Measurements from ENCODE around the gene SLC51A.
A peak's percentile ranks its signal among the peaks of the same experiment; 100 is the strongest.
"Not testable (repeated sequence)": the region's sequence is repeated elsewhere in the genome, so short reads cannot be mapped to it uniquely, and the experiment has no call there.

The SLC51A gene

DNA sequence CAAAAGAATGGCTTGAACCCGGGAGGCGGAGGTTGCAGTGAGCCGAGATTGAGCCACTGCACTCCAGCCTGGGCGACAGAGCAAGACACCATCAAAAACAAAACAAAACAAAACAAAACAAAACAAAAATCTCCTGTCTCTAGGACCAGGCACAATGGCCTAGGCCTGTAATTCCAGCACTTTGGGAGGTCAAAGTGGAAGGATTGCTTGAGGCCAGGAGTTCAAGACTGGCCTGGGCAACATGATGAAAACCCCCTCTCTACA lies 32.2 kb upstream of the SLC51A start:
- not testable (repeated sequence) for H3K4me3 Mint-ChIP-seq; H3K36me3 Mint-ChIP-seq; H3K27ac Mint-ChIP-seq; H3K27me3 Mint-ChIP-seq; DNase-seq; ATAC-seq (replicated peaks); H3K9me3 Mint-ChIP-seq
- H3K4me1 Mint-ChIP-seq = peaks cover 36 to 54% of the 10 kb centered on the region in 2 donors

DNA sequence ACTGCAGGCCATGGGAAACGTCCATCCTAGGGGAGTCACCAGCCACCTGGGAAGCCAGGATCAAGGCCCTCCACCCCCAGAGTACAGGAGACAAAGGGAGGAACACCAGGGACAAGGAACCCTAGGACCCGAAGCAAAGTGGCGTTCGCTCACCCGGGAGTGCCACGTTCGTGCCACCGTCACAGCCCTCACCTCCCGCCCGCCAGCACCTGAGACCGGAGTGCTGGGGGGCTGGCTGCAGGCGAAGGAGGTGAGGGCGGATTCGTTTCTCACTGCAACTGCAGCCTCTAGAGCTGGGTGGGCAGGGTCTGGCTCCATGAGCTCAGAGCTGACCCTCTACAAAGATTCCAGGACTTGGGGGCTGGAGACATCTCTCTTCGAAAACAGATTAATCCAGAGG lies 31.5 kb upstream of the SLC51A start:
- Mint-ChIP-seq H3K9me3 (no peaks in the 10 kb centered on the region), H3K4me3 (no peak overlapping the region), H3K27ac (no peak overlapping the region), H3K4me1 (peaks cover 31 to 47% of the 10 kb centered on the region in 2 donors), H3K36me3 (no peaks in the 10 kb centered on the region), H3K27me3 (no peaks in the 10 kb centered on the region)
- DNase-seq (no peak), ATAC-seq (replicated peaks) (no peak)

DNA sequence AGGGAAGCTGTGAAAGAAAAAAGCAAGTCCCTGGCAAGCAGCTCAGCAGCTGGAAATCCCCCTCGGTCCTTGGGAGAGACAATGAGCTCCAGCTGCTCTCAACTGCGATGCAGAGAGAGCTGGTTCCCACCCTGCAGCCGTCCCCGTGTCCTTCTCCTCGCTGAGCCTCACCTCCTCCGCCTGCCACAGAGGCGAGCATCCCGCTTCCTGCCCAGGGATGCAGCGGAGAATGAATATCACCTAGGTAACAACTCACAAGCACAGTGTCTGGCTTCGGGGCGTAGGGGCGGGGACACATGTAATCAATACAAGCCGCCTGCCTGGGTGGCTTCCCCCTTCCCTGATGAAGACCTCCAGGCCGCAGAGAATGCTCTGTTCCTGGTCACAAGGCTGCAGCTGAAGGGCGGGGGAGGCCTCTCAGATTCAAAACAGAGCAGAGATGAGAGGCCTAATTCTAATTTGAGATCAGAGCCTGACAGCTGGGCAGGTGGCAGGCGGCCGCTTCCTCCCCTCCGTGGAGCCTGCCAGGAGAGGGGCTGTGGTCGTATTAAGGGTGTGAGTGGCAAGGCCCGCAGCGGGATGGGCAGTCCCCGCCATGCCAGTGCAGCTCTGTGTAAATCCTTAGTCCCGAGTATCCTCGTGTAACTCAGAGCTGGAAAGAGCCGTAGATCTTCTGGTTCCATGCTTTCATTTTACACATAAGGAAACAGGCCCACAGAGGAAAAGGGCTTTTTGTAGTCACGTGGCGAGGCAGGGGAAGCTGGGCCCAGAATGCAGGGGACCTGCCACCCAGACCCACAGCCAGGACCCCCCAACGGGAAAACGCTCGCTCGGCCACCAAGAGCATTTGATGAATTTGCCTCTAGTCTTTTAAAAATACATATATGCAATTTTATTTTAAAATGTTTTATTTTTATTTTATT lies 29.4 kb upstream of the SLC51A start:
- H3K4me1 Mint-ChIP-seq = peaks cover 36 to 46% of the 10 kb centered on the region in 2 donors
- no peak for DNase-seq
- peak; percentile 56 to 65 for ATAC-seq (replicated peaks)
- no peaks in the 10 kb centered on the region for H3K27me3 Mint-ChIP-seq
- peak overlapping the region; percentile 60 to 65 for H3K4me3 Mint-ChIP-seq
- peak overlapping the region; percentile 94 for H3K27ac Mint-ChIP-seq
- H3K36me3 Mint-ChIP-seq = no peaks in the 10 kb centered on the region
- no peaks in the 10 kb centered on the region for H3K9me3 Mint-ChIP-seq

DNA sequence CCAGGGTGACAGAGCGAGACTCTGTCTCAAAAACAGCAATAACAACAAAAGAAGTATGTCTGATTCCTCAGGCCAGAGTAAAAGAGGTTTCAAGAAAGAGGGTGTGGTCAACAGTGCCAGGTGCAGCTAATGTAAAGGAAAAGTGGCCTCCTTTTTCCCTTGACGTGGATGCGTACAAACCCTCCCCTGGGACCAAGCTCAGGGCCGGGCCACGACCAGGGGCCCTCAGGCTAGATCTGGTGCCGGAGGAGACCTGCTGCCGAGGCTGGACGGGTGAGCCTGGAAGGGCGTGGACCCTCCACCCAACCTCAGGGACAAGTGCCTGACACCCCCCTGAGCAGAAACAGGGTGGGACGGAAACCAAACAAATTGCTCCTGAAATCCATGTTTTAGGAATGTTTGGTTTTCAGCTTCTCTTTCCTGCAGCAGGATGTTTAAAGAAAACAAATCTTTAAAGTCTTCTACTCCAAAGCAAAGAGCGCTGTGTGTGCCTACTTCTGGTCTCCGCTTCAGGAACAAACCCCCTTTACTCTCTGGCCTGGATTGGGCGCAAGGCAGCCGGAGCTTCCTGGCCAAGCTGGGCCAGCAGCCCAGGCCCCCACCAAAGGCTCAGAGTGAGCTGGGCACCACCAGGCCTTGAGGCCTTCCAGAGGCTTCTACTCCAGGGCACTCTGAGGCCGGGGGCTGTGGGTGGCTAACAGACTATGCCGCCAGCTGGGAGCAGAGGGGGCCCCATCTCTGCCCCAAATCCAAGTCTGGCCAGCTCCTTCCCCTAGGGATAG lies 26.6 kb upstream of the SLC51A start:
- Mint-ChIP-seq H3K9me3 (no peaks in the 10 kb centered on the region), H3K4me1 (peaks cover 40 to 54% of the 10 kb centered on the region in 2 donors), H3K4me3 (no peak overlapping the region), H3K36me3 (no peaks in the 10 kb centered on the region), H3K27me3 (no peaks in the 10 kb centered on the region), H3K27ac (peak overlapping the region; percentile 25)
- DNase-seq (no peak), ATAC-seq (replicated peaks) (no peak)

DNA sequence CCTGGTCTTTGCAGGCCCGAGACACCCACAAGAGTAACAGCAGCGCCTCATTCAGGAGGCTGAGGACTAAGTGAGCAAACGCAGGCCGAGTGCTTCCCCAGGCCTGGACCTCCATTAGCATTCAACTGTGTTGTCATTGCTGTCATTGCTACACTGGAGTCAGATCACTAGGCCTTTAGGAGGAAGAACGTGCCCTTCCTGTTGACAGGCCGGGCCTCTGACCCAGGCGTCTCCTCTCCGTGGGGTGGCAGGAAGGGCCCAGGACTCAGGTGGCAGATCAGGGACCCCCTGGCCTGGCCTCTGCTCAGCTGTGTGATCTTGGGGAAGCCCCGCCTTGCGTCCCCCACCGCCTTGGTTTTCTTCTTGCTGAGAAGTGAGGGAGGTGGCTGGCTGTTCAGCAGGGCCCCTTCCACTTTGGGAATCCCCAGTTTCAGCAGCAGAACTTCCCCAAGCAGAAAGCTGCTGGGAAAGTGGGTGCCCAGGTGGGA lies 24.3 kb upstream of the SLC51A start:
- Mint-ChIP-seq H3K27ac (peak overlapping the region; percentile 98), H3K4me1 (peaks cover 41 to 60% of the 10 kb centered on the region in 2 donors), H3K9me3 (no peaks in the 10 kb centered on the region), H3K4me3 (peak overlapping the region; percentile 65 to 75), H3K27me3 (no peaks in the 10 kb centered on the region), H3K36me3 (no peaks in the 10 kb centered on the region)
- peak; percentile 70 to 72 for ATAC-seq (replicated peaks)
- peak; percentile 82 for DNase-seq

DNA sequence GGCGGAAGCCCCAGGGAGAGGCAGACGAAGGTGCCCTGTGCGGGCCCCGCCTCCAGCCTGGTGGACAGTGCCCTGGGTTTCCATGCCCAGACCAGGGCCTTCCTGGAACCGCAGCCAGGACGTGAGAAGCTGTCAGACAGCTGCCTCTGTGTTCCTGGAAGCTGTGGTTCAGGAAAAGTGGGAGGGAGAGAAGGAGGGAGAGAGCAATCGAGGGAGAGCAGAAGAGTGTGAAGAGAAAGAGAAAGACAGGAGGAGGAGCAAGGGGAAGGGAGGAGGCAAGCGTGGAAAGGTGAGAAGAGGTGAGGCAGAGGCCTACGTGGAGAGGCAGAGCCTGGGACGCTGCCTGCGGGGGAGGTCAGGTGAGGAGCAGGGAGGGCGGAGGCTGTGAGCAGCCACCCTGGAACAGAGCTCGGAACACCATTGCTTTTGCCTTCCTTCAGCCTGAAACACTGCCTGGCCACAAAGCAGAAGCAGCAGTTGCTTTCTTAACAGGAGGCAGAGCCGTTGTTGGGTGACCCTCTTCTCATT lies 23.7 kb upstream of the SLC51A start:
- DNase-seq = peak; percentile 38
- Mint-ChIP-seq H3K4me3 (peak overlapping the region; percentile 65 to 75), H3K27me3 (no peaks in the 10 kb centered on the region), H3K36me3 (no peaks in the 10 kb centered on the region), H3K4me1 (peaks cover 39 to 58% of the 10 kb centered on the region in 2 donors), H3K9me3 (no peaks in the 10 kb centered on the region), H3K27ac (peak overlapping the region; percentile 98)
- ATAC-seq (replicated peaks) = peak; percentile 35 to 45

DNA sequence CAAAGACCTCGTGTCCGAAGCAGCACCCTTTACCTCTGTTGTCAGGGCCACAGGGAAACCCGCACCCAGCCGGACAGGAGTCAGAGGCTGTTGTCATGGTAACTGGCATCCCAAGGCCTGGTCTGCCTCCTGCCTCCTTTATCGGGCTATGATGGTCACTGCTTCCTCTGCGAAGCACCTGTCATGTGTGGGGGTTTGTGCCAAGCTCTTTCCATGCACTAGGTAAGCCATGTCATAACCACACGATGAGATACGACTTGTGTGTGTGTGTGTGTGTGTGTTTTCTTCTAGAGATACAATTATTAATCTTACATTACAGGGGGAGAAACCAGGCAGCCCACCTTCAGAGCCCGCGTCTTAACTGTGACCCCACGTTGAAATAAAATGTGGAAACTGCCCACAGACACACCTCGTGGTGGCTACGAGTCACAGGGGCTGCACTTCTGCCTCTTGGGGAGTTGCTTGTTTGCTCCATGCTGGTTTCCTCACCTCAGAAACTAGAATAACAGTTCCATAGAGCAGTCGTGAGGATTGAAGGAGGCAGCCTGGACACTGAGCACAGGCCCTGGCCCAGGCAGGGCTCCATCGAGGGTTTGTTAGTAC lies 23.1 kb upstream of the SLC51A start:
- no peaks in the 10 kb centered on the region for H3K36me3 Mint-ChIP-seq
- H3K27ac Mint-ChIP-seq = peak overlapping the region; percentile 98
- no peak for ATAC-seq (replicated peaks)
- DNase-seq = no peak
- peaks cover 41 to 61% of the 10 kb centered on the region in 2 donors for H3K4me1 Mint-ChIP-seq
- peak overlapping the region in 1 of 2 donors; percentile 75 for H3K4me3 Mint-ChIP-seq
- H3K27me3 Mint-ChIP-seq = no peaks in the 10 kb centered on the region
- H3K9me3 Mint-ChIP-seq = no peaks in the 10 kb centered on the region

DNA sequence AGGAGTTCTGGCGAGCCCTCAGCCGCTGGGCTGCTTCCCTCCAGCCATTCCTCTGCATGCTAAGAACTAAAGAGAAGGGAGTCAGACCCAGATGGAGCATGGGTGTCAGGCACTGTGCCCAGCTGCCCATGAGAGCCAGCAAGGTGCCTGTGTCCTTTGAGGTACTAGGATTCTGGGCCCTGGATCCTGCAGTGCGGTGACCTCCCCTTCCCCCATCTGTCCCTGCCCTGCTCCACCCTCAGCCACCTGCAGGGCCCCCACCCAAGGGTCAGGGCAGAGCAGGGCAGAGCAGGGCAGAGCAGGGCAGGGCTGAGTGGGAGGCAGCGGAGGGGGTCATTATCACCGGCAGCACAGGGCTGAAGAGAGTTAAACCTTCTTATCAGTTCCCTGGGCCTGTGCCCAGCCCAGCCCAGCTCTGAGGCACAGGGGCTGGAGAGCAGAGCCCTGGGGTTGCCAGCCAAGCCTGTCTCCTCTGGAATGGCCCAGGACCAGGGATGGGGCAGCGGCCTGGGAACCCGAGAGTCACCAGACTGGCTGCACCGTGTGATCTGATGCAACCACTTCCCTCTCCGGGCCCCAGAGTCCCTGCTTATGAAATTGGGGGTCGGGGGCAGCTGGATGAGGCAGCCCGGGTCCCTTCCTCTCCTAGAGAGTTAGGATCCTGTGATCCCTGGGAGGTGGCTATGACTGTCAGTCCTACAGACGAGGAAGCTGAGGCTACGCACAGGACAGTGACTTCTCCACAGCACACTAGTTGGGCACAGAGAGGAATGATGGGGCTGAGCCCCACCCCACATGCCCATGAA lies 22.4 kb upstream of the SLC51A start:
- Mint-ChIP-seq H3K4me1 (peaks cover 42 to 66% of the 10 kb centered on the region in 2 donors), H3K27ac (peak overlapping the region; percentile 98), H3K9me3 (no peaks in the 10 kb centered on the region), H3K27me3 (no peaks in the 10 kb centered on the region), H3K4me3 (no peak overlapping the region), H3K36me3 (no peaks in the 10 kb centered on the region)
- DNase-seq (no peak), ATAC-seq (replicated peaks) (no peak)

DNA sequence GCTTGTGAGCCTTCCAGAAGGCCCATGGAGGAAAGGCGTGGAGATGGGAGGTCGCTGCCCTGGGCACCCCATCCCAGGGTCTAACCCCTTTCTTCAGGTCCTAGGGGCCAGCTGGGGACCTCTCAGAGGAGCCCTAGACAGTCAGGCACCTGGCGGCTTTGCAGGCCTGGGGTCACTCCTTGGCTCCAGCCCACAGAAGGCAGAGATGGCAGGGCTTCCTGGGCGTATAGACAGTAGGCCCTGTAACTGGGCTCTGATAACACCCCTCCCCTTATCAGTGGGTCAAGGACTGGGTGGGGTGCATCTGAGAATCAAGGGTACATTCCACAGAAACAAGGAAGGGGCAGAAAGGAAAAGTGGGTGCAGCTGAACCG lies 21.8 kb upstream of the SLC51A start:
- no peaks in the 10 kb centered on the region for H3K27me3 Mint-ChIP-seq
- peak overlapping the region; percentile 11 for H3K27ac Mint-ChIP-seq
- H3K4me3 Mint-ChIP-seq = no peak overlapping the region
- ATAC-seq (replicated peaks) = no peak
- H3K9me3 Mint-ChIP-seq = no peaks in the 10 kb centered on the region
- H3K4me1 Mint-ChIP-seq = peaks cover 44 to 72% of the 10 kb centered on the region in 2 donors
- no peaks in the 10 kb centered on the region for H3K36me3 Mint-ChIP-seq
- no peak for DNase-seq

DNA sequence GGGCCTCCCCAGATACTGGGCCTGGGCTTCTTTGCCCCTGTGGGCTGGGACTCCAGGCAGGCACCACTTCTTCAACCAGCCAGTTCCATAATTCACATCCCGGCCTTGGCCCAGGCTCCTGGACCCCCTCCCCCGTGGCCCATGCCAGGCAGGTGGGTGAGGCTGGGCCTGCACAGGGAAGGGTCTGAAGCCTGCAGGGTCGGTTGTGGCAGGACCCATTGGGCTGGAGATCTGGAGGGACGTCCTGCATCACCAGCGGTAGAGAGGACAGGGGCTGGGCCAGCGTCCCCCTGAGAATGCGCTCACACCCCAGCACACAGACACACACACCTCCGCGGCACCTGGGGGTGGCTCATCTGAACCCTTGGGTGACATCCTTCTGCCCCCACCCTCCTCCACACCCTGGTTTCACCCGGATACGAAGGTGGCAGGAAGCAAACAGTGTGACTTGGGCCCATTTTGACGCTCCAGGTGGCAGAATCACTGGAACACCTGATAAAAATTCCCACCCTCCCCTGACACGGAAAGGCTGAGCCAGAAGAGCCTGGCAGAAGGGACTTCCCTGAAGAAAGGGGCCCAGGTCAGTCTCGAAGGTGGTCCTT lies 20.6 kb upstream of the SLC51A start:
- Mint-ChIP-seq H3K27me3 (no peaks in the 10 kb centered on the region), H3K4me1 (peaks cover 40 to 68% of the 10 kb centered on the region in 2 donors), H3K36me3 (no peaks in the 10 kb centered on the region), H3K9me3 (no peaks in the 10 kb centered on the region), H3K4me3 (no peak overlapping the region), H3K27ac (no peak overlapping the region)
- DNase-seq (no peak), ATAC-seq (replicated peaks) (no peak)

DNA sequence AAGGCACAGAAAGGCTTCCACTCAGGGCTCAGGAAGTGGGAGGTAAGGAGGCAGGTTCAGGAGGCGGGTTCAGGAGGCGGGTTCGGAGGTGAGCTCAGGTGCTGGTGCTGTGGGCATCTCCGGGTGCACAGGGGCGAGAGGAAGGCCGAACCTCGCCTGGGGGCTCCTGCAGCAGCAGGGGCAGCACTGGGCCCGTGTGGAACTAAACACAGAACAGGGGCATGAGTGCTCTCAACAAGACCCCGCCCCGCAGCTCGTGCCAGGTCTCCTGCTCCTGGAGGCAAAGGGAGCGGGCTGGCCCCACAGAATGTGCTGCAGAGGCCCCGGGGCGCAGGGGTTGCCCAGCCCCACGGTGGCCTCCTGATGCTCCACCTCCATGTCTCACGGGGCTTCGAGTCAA lies 18.8 kb upstream of the SLC51A start:
- DNase-seq (no peak), ATAC-seq (replicated peaks) (no peak)
- H3K27me3 Mint-ChIP-seq = no peaks in the 10 kb centered on the region
- H3K4me1 Mint-ChIP-seq = peaks cover 29 to 58% of the 10 kb centered on the region in 2 donors
- no peaks in the 10 kb centered on the region for H3K9me3 Mint-ChIP-seq
- no peaks in the 10 kb centered on the region for H3K36me3 Mint-ChIP-seq
- H3K4me3 Mint-ChIP-seq = no peak overlapping the region
- peak overlapping the region; percentile 14 for H3K27ac Mint-ChIP-seq

DNA sequence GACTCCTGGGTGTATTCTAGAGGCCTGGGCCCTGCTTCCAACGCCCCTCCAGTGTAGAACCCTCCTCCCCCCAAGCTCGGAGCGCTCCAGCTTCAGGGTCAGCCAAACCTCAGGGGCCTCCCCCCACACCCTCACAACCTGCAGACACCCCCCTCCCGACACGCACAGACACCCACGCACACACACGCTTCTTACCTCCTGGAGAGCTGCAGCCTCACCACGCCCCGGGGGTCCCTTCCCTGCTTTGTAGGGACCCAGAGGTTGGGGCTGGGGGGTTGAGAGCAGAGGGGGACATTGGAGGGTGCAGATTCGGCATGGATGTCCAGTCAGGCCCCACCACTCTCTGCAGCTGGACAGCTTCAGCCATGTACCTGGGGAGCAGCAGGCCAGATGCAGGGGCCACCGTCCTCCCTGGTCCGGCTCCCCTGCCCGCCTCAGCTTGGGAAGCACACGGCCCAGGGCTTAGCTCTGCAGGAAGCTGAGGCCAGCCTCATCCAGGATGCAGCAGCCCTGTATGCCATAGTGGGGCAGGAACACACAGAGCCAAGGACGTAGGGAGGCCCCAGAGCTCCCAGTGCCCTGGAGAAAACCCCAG lies 18.2 kb upstream of the SLC51A start:
- Mint-ChIP-seq H3K4me1 (peaks cover 27 to 58% of the 10 kb centered on the region in 2 donors), H3K9me3 (no peaks in the 10 kb centered on the region), H3K27me3 (no peaks in the 10 kb centered on the region), H3K27ac (peak overlapping the region; percentile 67), H3K4me3 (no peak overlapping the region), H3K36me3 (no peaks in the 10 kb centered on the region)
- no peak for ATAC-seq (replicated peaks)
- DNase-seq = no peak

Data from stimulated activated naive B cell treated with anti-CD40 and anti-IgM and Interleukin-4, amounts not matched to agents 10 μg/mL and 1 μg/mL and 100 μg/mL, for 72 hours (primary cell).